ENCODE measurements around the gene ADAMTS18. TPM values are rescaled to one million over a fixed set of nuclear protein-coding genes. Genes with fewer than 3 reads are reported as not detected.
"Not testable (repeated sequence)": the region's sequence is repeated elsewhere in the genome, so short reads cannot be mapped to it uniquely, and the experiment has no call there.

Gene ADAMTS18
- total RNA-seq, 6 experiments from 2014 or later, result not detected

- intact Hi-C loops (cut with DNase I), result no loop called here
- TF ChIP-seq CTCF (IDR thresholded peaks at IDR 0.05), result no peak
- no peak for TF ChIP-seq POLR2A (IDR thresholded peaks at IDR 0.05)
- 36% methylated on average over 3 of the region's 3 CpGs for WGBS (ENCODE audit: insufficient coverage, low coverage, low lambda C conversion rate, missing lambda C conversion rate)
- H3K27ac ChIP-seq, result no peak overlapping the region
- H3K36me3 ChIP-seq, result no peaks in the 10 kb centered on the region
- DNase-seq, result no peak
- ATAC-seq, result no peak
- no peaks in the 10 kb centered on the region for H3K4me1 ChIP-seq
- no peaks in the 10 kb centered on the region for H3K9me3 ChIP-seq
- H3K27me3 ChIP-seq, result no peaks in the 10 kb centered on the region
- H3K4me3 ChIP-seq, result no peak overlapping the region
These were observed 146.6 kb downstream of the ADAMTS18 start for GRCh38 chr16:77288222-77288621.

GRCh38 chr16:77285676-77286075, 149.2 kb downstream of the ADAMTS18 start:
- 71% methylated on average over 5 of the region's 5 CpGs for WGBS (ENCODE audit: insufficient coverage, low coverage, low lambda C conversion rate, missing lambda C conversion rate)

GRCh38 chr16:77282345-77282744, 152.5 kb downstream of the ADAMTS18 start:
- H3K27me3 ChIP-seq, result no peaks in the 10 kb centered on the region
- no peak for ATAC-seq
- 58% methylated on average over 2 of the region's 2 CpGs for WGBS (ENCODE audit: insufficient coverage, low coverage, low lambda C conversion rate, missing lambda C conversion rate)
- no peaks in the 10 kb centered on the region for H3K9me3 ChIP-seq
- no peak for DNase-seq
- H3K4me1 ChIP-seq, result no peaks in the 10 kb centered on the region
- H3K4me3 ChIP-seq, result no peak overlapping the region
- intact Hi-C loops (cut with DNase I), result no loop called here
- no peaks in the 10 kb centered on the region for H3K36me3 ChIP-seq
- TF ChIP-seq POLR2A (IDR thresholded peaks at IDR 0.05) (no peak), CTCF (IDR thresholded peaks at IDR 0.05) (no peak)
- no peak overlapping the region for H3K27ac ChIP-seq

More at GRCh38 chr16:77285676-77286075, 149.2 kb downstream of the ADAMTS18 start:
- Histone ChIP-seq H3K36me3 (no peaks in the 10 kb centered on the region), H3K27me3 (no peaks in the 10 kb centered on the region), H3K27ac (no peak overlapping the region), H3K4me1 (no peaks in the 10 kb centered on the region), H3K9me3 (no peaks in the 10 kb centered on the region), H3K4me3 (no peak overlapping the region)
- intact Hi-C loops (cut with DNase I), result no loop called here
- no peak for TF ChIP-seq POLR2A (IDR thresholded peaks at IDR 0.05)
- no peak for TF ChIP-seq CTCF (IDR thresholded peaks at IDR 0.05)
- DNase-seq (no peak), ATAC-seq (no peak)

GRCh38 chr16:77279316-77279715, 155.5 kb downstream of the ADAMTS18 start:
- H3K27ac ChIP-seq; H3K36me3 ChIP-seq; H3K27me3 ChIP-seq; H3K4me3 ChIP-seq; ATAC-seq; intact Hi-C loops (cut with DNase I); DNase-seq; H3K9me3 ChIP-seq; H3K4me1 ChIP-seq: not testable (repeated sequence)
- WGBS (ENCODE audit: insufficient coverage, low coverage, low lambda C conversion rate, missing lambda C conversion rate), result 54% methylated on average over 8 of the region's 8 CpGs

- ATAC-seq (no peak), DNase-seq (no peak)
- TF ChIP-seq CTCF (IDR thresholded peaks at IDR 0.05), result no peak
- Histone ChIP-seq H3K4me1 (no peaks in the 10 kb centered on the region), H3K27ac (no peak overlapping the region), H3K4me3 (no peak overlapping the region), H3K9me3 (no peaks in the 10 kb centered on the region), H3K27me3 (no peaks in the 10 kb centered on the region), H3K36me3 (no peaks in the 10 kb centered on the region)
- intact Hi-C loops (cut with DNase I), result no loop called here
- WGBS (ENCODE audit: insufficient coverage, low coverage, low lambda C conversion rate, missing lambda C conversion rate), result 80% methylated on average over 1 of the region's 2 CpGs
These were observed 157.3 kb downstream of the ADAMTS18 start for GRCh38 chr16:77277571-77277970.
